ENCODE measurements around the gene CNOT6. TPM values are rescaled to one million over a fixed set of nuclear protein-coding genes. Genes with fewer than 3 reads are reported as not detected.
A peak's percentile ranks its signal among the peaks of the same experiment; 100 is the strongest.
"Not testable (repeated sequence)": the region's sequence is repeated elsewhere in the genome, so short reads cannot be mapped to it uniquely, and the experiment has no call there.

Gene CNOT6
- polyA plus RNA-seq, 1 of the 3 experiments (the other 2 are of a cell fraction): 17.1 TPM

- TF ChIP-seq TEAD4 (IDR thresholded peaks at IDR 0.05; ENCODE audit: borderline replicate concordance, insufficient read depth): no peak
- Histone ChIP-seq H4K20me1 (ENCODE audit: insufficient read depth) (peaks cover 61% of the 10 kb centered on the region), H2AFZ (ENCODE audit: low read depth) (no peak overlapping the region), H3F3A (replicated peaks; ENCODE audit: insufficient read depth) (peaks cover 3% of the 10 kb centered on the region), H3K9ac (0 out of 2 replicates have a peak overlapping the region, but pooled peaks have one; percentile 96), H3K27me3 (ENCODE audit: insufficient read depth) (no peaks in the 10 kb centered on the region), H3K27ac (ENCODE audit: low read depth in 2 of 2, low read length in 1 of 2) (no peak overlapping the region), H3K9me3 (no peaks in the 10 kb centered on the region), H3K4me2 (peak overlapping the region; percentile 92), H3K79me2 (ENCODE audit: insufficient read depth) (peaks cover 69% of the 10 kb centered on the region), H3K9me2 (no peaks in the 10 kb centered on the region), H3K4me3 (ENCODE audit: low read depth in 2 of 2, low read length in 1 of 2) (peak overlapping the region in 1 of 2 experiments; percentile 86; a peak in 2 of 4 replicates), H3K36me3 (replicated peaks in 1 of 2; ENCODE audit: control insufficient read depth in 1 of 2, insufficient read depth in 2 of 2, low read length in 1 of 2) (peaks cover 2 to 12% of the 10 kb centered on the region in 2 experiments), H3K4me1 (ENCODE audit: control insufficient read depth in 1 of 2, insufficient read depth in 2 of 2, low read depth in 1 of 2, low read length in 1 of 2) (peaks cover 9 to 10% of the 10 kb centered on the region in 2 experiments; a peak in 3 of 4 replicates)
- DNase-seq: no peak
- ChIA-PET POLR2A (no interaction called here), CTCF (interaction anchor here (0.6 kb wide), 1 partner anchor 311 kb away, joined by 5 read pairs; no protein-coding TSS in a partner anchor)
- 86% methylated on average over 18 of the region's 18 CpGs for WGBS (ENCODE audit: low lambda C conversion rate)
Observed at GRCh38 chr5:180495991-180496741, 2.0 kb downstream of the CNOT6 start.

DNA sequence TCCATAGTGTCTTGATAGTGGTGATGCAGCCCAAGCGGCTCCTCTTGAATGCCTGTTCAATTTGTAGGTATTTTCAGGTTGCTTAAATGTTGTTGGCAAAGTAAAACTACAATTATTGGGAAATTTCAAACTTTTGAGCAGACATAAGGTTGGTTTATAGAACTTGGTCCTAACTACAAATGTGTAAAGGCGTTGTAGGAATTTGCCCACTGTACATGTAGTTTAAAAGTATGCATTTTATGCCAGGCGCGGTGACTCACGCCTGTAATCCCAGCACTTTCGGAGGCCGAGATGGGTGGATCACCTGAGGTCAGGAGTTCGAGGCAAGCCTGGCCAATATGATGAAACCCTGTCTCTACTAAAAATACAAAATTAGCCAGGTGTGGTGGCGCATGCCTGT is 2.6 kb downstream of the CNOT6 start:
- H3K9me3 ChIP-seq; H2AFZ ChIP-seq (ENCODE audit: low read depth); H3K9ac ChIP-seq; H3K4me1 ChIP-seq (ENCODE audit: control insufficient read depth in 1 of 2, insufficient read depth in 2 of 2, low read depth in 1 of 2, low read length in 1 of 2); POLR2A ChIA-PET; H3K27ac ChIP-seq (ENCODE audit: low read depth in 2 of 2, low read length in 1 of 2); H3K4me3 ChIP-seq (ENCODE audit: low read depth in 2 of 2, low read length in 1 of 2); H3F3A ChIP-seq (replicated peaks; ENCODE audit: insufficient read depth); DNase-seq; H3K27me3 ChIP-seq (ENCODE audit: insufficient read depth); H3K9me2 ChIP-seq: not testable (repeated sequence)
- peaks cover 76% of the 10 kb centered on the region for H3K79me2 ChIP-seq (ENCODE audit: insufficient read depth)
- peak overlapping the region; percentile 92; the same call in 1 of the 2 replicates for H3K4me2 ChIP-seq
- CTCF ChIA-PET: interaction anchor here (0.6 to 1.0 kb wide), 2 partner anchors 288 to 312 kb away, joined by 3 to 5 read pairs; partner anchors contain the start of gene RASGEF1C
- peaks cover 2 to 12% of the 10 kb centered on the region in 2 experiments for H3K36me3 ChIP-seq (replicated peaks in 1 of 2; ENCODE audit: control insufficient read depth in 1 of 2, insufficient read depth in 2 of 2, low read length in 1 of 2)
- 92% methylated on average over 9 of the region's 9 CpGs for WGBS (ENCODE audit: low lambda C conversion rate)
- peaks cover 67% of the 10 kb centered on the region for H4K20me1 ChIP-seq (ENCODE audit: insufficient read depth)

DNA sequence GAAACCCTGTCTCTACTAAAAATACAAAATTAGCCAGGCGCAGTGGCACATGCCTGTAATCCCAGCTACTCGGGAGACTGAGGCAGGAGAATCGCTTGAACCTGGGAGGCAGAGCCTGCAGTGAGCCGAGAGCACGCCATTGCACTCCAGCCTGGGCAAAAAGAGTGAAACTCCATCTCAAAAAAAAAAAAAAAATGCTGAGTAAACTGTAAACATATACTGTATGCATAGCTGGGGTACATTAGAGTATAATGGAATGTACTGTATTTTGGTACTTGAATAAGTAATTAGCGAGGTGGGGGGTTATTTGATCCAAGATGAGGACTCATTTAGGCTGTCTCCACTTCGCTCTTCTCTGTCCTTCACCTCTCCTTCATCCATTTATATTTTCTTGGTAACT is 3.7 kb downstream of the CNOT6 start:
- H2AFZ ChIP-seq (ENCODE audit: low read depth); H3K4me2 ChIP-seq; H3K9ac ChIP-seq; H3K9me3 ChIP-seq; H3K27me3 ChIP-seq (ENCODE audit: insufficient read depth); H3K4me3 ChIP-seq (ENCODE audit: low read depth in 2 of 2, low read length in 1 of 2); POLR2A ChIA-PET; H3K9me2 ChIP-seq; DNase-seq; H3K27ac ChIP-seq (ENCODE audit: low read depth in 2 of 2, low read length in 1 of 2); H3K4me1 ChIP-seq (ENCODE audit: control insufficient read depth in 1 of 2, insufficient read depth in 2 of 2, low read depth in 1 of 2, low read length in 1 of 2): not testable (repeated sequence)
- Histone ChIP-seq H3F3A (replicated peaks; ENCODE audit: insufficient read depth) (peaks cover 11% of the 10 kb centered on the region), H4K20me1 (ENCODE audit: insufficient read depth) (peaks cover 77% of the 10 kb centered on the region), H3K79me2 (ENCODE audit: insufficient read depth) (peaks cover 86% of the 10 kb centered on the region), H3K36me3 (replicated peaks in 1 of 2; ENCODE audit: control insufficient read depth in 1 of 2, insufficient read depth in 2 of 2, low read length in 1 of 2) (peaks cover 2 to 12% of the 10 kb centered on the region in 2 experiments)
- 89% methylated on average over 7 of the region's 7 CpGs for WGBS (ENCODE audit: low lambda C conversion rate)
- CTCF ChIA-PET: interaction anchor here (1.0 kb wide), 1 partner anchor 289 kb away, joined by 3 read pairs; the partner anchor contains the start of gene RASGEF1C

GRCh38 chr5:180498378-180498777 is 4.2 kb downstream of the CNOT6 start:
- peaks cover 82% of the 10 kb centered on the region for H4K20me1 ChIP-seq (ENCODE audit: insufficient read depth)
- no peak for DNase-seq
- WGBS (ENCODE audit: low lambda C conversion rate): 93% methylated on average over 3 of the region's 3 CpGs
- TF ChIP-seq POLR2AphosphoS5 (IDR thresholded peaks at IDR 0.05; ENCODE audit: low read depth, low read length) (no peak), FOSL2 (IDR thresholded peaks at IDR 0.05; ENCODE audit: borderline replicate concordance, low read depth) (no peak), FOXM1 (IDR thresholded peaks at IDR 0.05; ENCODE audit: low read depth) (no peak), ELF1 (IDR thresholded peaks at IDR 0.05) (no peak), EP300 (IDR thresholded peaks at IDR 0.05; ENCODE audit: borderline replicate concordance in 1 of 2, low read depth in 1 of 2, low read length in 1 of 2) (no peak), CTCF (IDR thresholded peaks at IDR 0.05) (no peak), GABPA (IDR thresholded peaks at IDR 0.05; ENCODE audit: low read depth) (no peak)
- TF ChIP-seq, protein P1, sequence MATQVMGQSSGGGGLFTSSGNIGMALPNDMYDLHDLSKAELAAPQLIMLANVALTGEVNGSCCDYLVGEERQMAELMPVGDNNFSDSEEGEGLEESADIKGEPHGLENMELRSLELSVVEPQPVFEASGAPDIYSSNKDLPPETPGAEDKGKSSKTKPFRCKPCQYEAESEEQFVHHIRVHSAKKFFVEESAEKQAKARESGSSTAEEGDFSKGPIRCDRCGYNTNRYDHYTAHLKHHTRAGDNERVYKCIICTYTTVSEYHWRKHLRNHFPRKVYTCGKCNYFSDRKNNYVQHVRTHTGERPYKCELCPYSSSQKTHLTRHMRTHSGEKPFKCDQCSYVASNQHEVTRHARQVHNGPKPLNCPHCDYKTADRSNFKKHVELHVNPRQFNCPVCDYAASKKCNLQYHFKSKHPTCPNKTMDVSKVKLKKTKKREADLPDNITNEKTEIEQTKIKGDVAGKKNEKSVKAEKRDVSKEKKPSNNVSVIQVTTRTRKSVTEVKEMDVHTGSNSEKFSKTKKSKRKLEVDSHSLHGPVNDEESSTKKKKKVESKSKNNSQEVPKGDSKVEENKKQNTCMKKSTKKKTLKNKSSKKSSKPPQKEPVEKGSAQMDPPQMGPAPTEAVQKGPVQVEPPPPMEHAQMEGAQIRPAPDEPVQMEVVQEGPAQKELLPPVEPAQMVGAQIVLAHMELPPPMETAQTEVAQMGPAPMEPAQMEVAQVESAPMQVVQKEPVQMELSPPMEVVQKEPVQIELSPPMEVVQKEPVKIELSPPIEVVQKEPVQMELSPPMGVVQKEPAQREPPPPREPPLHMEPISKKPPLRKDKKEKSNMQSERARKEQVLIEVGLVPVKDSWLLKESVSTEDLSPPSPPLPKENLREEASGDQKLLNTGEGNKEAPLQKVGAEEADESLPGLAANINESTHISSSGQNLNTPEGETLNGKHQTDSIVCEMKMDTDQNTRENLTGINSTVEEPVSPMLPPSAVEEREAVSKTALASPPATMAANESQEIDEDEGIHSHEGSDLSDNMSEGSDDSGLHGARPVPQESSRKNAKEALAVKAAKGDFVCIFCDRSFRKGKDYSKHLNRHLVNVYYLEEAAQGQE (IDR thresholded peaks at IDR 0.05; ENCODE audit: low read depth, low read length): no peak

More at GRCh38 chr5:180498378-180498777, 4.2 kb downstream of the CNOT6 start:
- no peak overlapping the region for H3K4me3 ChIP-seq (ENCODE audit: low read depth in 2 of 2, low read length in 1 of 2)
- H3F3A ChIP-seq (replicated peaks; ENCODE audit: insufficient read depth): peaks cover 11% of the 10 kb centered on the region
- H2AFZ ChIP-seq (ENCODE audit: low read depth): no peak overlapping the region
- H3K9me3 ChIP-seq: no peaks in the 10 kb centered on the region
- H3K4me2 ChIP-seq: no peak overlapping the region
- H3K27me3 ChIP-seq (ENCODE audit: insufficient read depth): no peaks in the 10 kb centered on the region
- H3K27ac ChIP-seq (ENCODE audit: low read depth in 2 of 2, low read length in 1 of 2): no peak overlapping the region
- ChIA-PET POLR2A (no interaction called here), CTCF (no interaction called here)
- H3K9ac ChIP-seq: no peak overlapping the region
- H3K36me3 ChIP-seq (replicated peaks in 1 of 2; ENCODE audit: control insufficient read depth in 1 of 2, insufficient read depth in 2 of 2, low read length in 1 of 2): peaks cover 2 to 12% of the 10 kb centered on the region in 2 experiments
- no peaks in the 10 kb centered on the region for H3K9me2 ChIP-seq
- H3K4me1 ChIP-seq (ENCODE audit: control insufficient read depth in 1 of 2, insufficient read depth in 2 of 2, low read depth in 1 of 2, low read length in 1 of 2): peaks cover 8 to 9% of the 10 kb centered on the region in 2 experiments; a peak in 3 of 4 replicates
- peaks cover 91% of the 10 kb centered on the region for H3K79me2 ChIP-seq (ENCODE audit: insufficient read depth)
